Astrocyte (in vitro differentiated cells and primary cell): ENCODE measurements around the gene ACHE.

ENCODE experiments used
- CTCF ChIP-seq: IDR thresholded peaks from 2 replicates; pipeline ENCODE4 v1.5.1; 2011; ENCODE audit warnings: low read depth, mild to moderate bottlenecking, inconsistent platforms, low read length, moderate library complexity; ENCODE audit not compliant: insufficient read depth
- EZH2 ChIP-seq: IDR thresholded peaks from 2 replicates; pipeline ENCODE4 v1.6.1; 2012; ENCODE audit warnings: mild to moderate bottlenecking, low read length, inconsistent platforms; ENCODE audit not compliant: insufficient read depth

- TF ChIP-seq EZH2, result peak; percentile 23
- TF ChIP-seq CTCF, result no peak
These were observed at the start of gene ACHE for GRCh38 chr7:100895701-100895955.
